Measurements from ENCODE around the gene SEC31B. TPM values are rescaled to one million over a fixed set of nuclear protein-coding genes. Genes with fewer than 3 reads are reported as not detected.

The SEC31B gene
- total RNA-seq, 1 donor from 2014 or later: 1.6 TPM

GRCh38 chr10:100505164-100505563, 14.5 kb downstream of the SEC31B start:
- TF ChIP-seq, protein P1, sequence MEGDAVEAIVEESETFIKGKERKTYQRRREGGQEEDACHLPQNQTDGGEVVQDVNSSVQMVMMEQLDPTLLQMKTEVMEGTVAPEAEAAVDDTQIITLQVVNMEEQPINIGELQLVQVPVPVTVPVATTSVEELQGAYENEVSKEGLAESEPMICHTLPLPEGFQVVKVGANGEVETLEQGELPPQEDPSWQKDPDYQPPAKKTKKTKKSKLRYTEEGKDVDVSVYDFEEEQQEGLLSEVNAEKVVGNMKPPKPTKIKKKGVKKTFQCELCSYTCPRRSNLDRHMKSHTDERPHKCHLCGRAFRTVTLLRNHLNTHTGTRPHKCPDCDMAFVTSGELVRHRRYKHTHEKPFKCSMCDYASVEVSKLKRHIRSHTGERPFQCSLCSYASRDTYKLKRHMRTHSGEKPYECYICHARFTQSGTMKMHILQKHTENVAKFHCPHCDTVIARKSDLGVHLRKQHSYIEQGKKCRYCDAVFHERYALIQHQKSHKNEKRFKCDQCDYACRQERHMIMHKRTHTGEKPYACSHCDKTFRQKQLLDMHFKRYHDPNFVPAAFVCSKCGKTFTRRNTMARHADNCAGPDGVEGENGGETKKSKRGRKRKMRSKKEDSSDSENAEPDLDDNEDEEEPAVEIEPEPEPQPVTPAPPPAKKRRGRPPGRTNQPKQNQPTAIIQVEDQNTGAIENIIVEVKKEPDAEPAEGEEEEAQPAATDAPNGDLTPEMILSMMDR (IDR thresholded peaks at IDR 0.05; ENCODE audit: insufficient read depth, low read length, severe bottlenecking): no peak
- Histone ChIP-seq H3K27me3 (ENCODE audit: control insufficient read depth, insufficient read depth, low read length) (no peaks in the 10 kb centered on the region), H3K36me3 (ENCODE audit: control insufficient read depth, insufficient read depth, low read length) (peaks cover 1% of the 10 kb centered on the region), H3K4me3 (ENCODE audit: low read depth, low read length) (no peak overlapping the region)
- DNase-seq (ENCODE audit: low read depth) (no peak), FAIRE-seq (no peak)

DNA sequence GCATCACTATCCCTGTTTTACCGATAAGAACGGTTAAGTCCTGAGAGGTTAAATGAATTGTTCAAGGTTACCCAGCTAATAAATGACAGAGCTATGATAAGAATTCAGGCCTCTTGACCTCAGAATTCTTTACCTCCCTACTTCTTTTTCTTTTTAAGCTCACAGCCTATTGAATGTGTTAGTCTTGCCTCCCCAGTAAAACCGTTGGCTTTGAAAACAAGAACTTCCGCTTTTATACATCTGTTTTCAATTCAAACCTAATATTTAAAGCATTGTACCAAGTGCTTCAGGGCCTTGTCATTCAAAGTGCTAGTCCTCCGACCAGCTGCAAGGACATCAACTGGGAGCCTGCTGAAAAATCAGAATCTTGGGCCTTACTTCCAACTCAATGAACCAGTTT, 15.6 kb downstream of the SEC31B start:
- no peak overlapping the region for H3K4me3 ChIP-seq (ENCODE audit: low read depth, low read length)
- no peak for DNase-seq (ENCODE audit: low read depth)

DNA sequence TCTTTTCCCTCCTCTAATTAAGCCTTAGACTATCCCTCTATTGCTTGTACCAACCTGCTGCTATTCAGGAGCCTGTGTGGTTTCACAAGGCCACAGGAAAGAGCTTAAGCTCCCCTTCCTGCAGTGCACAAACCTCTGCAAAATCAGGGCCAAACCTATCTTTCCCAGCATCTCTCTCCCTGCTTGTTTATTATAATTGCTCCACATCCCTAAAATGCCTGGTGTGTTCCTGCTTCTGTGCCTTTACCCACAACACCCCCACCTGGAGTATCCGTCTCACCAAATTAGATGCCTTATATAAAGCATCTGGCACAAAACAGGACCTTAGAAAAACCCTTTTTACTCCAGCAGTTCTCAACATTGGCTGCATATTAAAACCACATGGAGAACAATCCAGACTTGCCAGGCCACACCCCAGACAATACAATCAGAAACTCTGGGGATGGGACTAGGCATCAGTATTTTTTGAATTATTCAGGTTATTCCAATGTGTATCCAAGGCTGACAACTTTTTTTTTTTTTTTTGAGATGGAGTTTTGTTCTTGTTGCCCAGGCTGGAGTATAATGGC, 16.7 kb downstream of the SEC31B start:
- FAIRE-seq: no peak
- H3K27me3 ChIP-seq (ENCODE audit: control insufficient read depth, insufficient read depth, low read length): no peaks in the 10 kb centered on the region
- H3K36me3 ChIP-seq (ENCODE audit: control insufficient read depth, insufficient read depth, low read length): peaks cover 1% of the 10 kb centered on the region
- no peak overlapping the region for H3K4me3 ChIP-seq (ENCODE audit: low read depth, low read length)
- TF ChIP-seq, protein P1 (IDR thresholded peaks at IDR 0.05; ENCODE audit: insufficient read depth, low read length, severe bottlenecking): no peak
- DNase-seq (ENCODE audit: low read depth): no peak

More for the DNA sequence above, 15.6 kb downstream of the SEC31B start:
- peaks cover 1% of the 10 kb centered on the region for H3K36me3 ChIP-seq (ENCODE audit: control insufficient read depth, insufficient read depth, low read length)
- H3K27me3 ChIP-seq (ENCODE audit: control insufficient read depth, insufficient read depth, low read length): no peaks in the 10 kb centered on the region
- no peak for FAIRE-seq
- TF ChIP-seq, protein P1 (IDR thresholded peaks at IDR 0.05; ENCODE audit: insufficient read depth, low read length, severe bottlenecking): no peak

DNA sequence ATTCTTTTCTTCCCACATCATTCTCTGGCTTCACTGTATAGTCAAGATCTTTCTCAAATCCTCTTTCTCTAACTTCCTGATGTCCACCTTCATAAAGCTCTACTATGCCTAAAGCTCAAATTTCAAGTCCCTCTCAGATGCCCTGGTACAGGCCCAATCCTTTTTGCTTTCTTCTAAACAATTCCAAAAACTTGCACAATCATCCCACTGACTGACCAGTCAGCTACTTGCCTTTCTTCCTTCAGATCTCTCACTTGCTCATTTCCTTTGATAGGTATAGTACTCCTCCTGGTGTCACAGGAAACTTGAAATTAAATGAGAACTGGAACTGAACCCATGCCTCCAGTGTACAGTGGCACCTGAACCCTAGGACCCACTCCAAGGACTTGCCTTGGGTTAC, 18.2 kb downstream of the SEC31B start:
- H3K36me3 ChIP-seq (ENCODE audit: control insufficient read depth, insufficient read depth, low read length): peaks cover under 1% of the 10 kb centered on the region
- no peaks in the 10 kb centered on the region for H3K27me3 ChIP-seq (ENCODE audit: control insufficient read depth, insufficient read depth, low read length)
- FAIRE-seq: no peak
- no peak overlapping the region for H3K4me3 ChIP-seq (ENCODE audit: low read depth, low read length)
- TF ChIP-seq, protein P1 (IDR thresholded peaks at IDR 0.05; ENCODE audit: insufficient read depth, low read length, severe bottlenecking): no peak
- peak; percentile 7 for DNase-seq (ENCODE audit: low read depth)

DNA sequence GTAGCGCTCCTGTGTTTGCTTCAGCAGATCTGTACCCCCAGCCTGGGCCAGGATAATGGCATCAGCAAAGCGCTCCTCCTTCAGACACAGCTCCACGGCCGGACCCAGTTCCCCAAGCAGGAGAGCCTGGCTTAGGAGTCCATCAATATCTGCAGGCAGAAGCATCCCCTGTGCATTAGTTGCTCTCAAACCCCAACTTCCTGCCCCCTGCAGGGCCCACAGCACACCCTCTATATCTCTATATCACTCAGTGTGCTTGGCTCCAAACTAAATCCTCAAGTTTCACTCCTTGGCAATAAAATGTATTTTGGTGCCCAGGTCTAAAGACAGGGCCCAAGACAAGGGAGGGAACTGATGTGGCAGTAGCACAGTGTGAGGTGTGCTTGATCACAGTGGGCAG, 21.6 kb downstream of the SEC31B start:
- FAIRE-seq (no peak), DNase-seq (ENCODE audit: low read depth) (no peak)
- Histone ChIP-seq H3K36me3 (ENCODE audit: control insufficient read depth, insufficient read depth, low read length) (peaks cover 2% of the 10 kb centered on the region), H3K27me3 (ENCODE audit: control insufficient read depth, insufficient read depth, low read length) (no peaks in the 10 kb centered on the region), H3K4me3 (ENCODE audit: low read depth, low read length) (no peak overlapping the region)
- TF ChIP-seq, protein P1 (IDR thresholded peaks at IDR 0.05; ENCODE audit: insufficient read depth, low read length, severe bottlenecking): no peak

GRCh38 chr10:100496567-100496966, 23.1 kb downstream of the SEC31B start:
- H3K27me3 ChIP-seq (ENCODE audit: control insufficient read depth, insufficient read depth, low read length): no peaks in the 10 kb centered on the region
- no peak overlapping the region for H3K4me3 ChIP-seq (ENCODE audit: low read depth, low read length)
- FAIRE-seq (no peak), DNase-seq (ENCODE audit: low read depth) (no peak)
- H3K36me3 ChIP-seq (ENCODE audit: control insufficient read depth, insufficient read depth, low read length): peaks cover 2% of the 10 kb centered on the region
- TF ChIP-seq, protein P1 (IDR thresholded peaks at IDR 0.05; ENCODE audit: insufficient read depth, low read length, severe bottlenecking): no peak
